NCI-H2081 treated with DMSO at 0.1 percent for 48 hours (cell line): ENCODE results near the gene FSTL1.

Source experiments
- DNase-seq: peaks from one replicate; lab custom pipeline; 2025; lab: John Stamatoyannopoulos, UW

FSTL1 gene

DNA sequence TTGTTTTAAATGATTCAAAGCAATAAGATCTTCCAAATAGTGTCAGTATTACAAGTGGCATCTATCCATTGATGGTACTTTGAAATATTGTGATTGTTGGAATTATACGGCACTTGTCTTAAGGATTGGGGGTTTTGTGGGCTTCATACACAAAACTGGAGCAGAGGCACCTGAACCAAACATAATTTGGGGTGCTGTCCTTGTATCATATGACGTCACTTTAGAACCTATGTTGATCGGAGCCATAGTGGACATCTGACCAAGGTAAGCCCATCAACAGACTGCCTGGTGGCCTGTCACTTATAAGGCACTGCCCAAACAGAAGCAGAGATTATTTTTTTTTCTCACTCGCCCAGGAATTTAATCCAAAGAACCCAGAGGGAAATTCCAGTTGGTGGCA is 98.8 kb downstream of the FSTL1 start:
- DNase-seq, result no peak

GRCh38 chr3:120350401-120350941 is 100.3 kb downstream of the FSTL1 start:
- no peak for DNase-seq

GRCh38 chr3:120349855-120350125 is 101.0 kb downstream of the FSTL1 start:
- no peak for DNase-seq

GRCh38 chr3:120348991-120349854 is 101.6 kb downstream of the FSTL1 start, which contains the start of gene LRRC58:
Gene LRRC58, minus strand, starts transcription at chr3:120349354. Its CDS starts 111 bp downstream, at chr3:120349243.
- DNase-seq, result peak; percentile 69

GRCh38 chr3:120348065-120348990 is 102.5 kb downstream of the FSTL1 start:
- DNase-seq, result no peak

- no peak for DNase-seq
Measured at GRCh38 chr3:120344349-120344748, 106.4 kb downstream of the FSTL1 start.
